GM11168 (cell line): ENCODE results near the gene SKI.

Experiments used
- in situ Hi-C: fragments of 300-500 bp; cut with MboI; formaldehyde crosslinking; loops from one replicate; pipeline ENCODE4 v1.12.0; 2022; ENCODE audit warnings: low sequenced_read_pairs; ENCODE audit not compliant: unreplicated experiment

The SKI gene

GRCh38 chr1:2224170-2224584 is 3.9 kb upstream of the SKI start:
- in situ Hi-C loops: loop anchor here (25.0 kb wide), 1 partner anchor 88 kb away; no protein-coding TSS in a partner anchor

DNA sequence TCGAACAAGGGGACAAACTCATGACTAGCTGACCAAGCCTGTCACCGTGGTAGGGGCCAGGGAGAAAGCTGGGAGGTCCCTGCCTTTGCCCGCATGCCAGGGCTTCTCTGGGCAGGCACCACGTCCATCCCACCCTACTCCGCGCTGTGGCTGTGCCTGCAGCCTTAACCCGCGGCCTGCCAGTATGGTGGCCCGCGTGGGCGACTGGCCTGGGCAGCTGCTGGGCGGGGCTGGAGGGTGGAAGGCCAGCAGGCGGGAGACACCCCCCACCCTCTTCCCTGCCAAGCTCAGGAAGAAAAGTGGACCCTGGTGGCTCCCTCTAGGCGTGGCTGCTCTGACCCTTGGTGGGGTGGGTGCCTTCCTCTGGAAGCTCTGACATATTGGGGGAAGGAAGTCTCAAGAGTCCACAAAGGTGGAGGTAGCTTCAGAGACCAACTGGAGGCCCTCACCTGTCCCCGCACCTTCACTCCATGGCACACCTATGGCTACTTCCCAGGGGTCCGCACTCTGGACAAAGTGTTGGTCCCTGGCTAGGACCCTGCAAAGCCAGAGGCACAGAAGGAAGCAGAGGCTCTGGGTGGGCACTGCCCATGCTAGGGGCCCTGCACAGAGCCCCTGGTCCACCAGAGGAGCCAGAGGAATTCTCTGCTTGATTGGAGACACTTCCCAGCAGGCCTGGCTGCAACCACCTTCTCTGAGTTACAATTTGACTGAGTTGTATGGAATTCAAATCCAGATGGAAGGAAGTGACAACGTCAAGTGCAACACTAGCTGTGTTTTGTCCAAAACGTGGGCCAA is 3.3 kb upstream of the SKI start:
- in situ Hi-C loops: loop anchor here (25.0 kb wide), 1 partner anchor 87 kb away; no protein-coding TSS in a partner anchor

GRCh38 chr1:2226525-2227345 is 1.4 kb upstream of the SKI start:
- in situ Hi-C loops: no loop called here

DNA sequence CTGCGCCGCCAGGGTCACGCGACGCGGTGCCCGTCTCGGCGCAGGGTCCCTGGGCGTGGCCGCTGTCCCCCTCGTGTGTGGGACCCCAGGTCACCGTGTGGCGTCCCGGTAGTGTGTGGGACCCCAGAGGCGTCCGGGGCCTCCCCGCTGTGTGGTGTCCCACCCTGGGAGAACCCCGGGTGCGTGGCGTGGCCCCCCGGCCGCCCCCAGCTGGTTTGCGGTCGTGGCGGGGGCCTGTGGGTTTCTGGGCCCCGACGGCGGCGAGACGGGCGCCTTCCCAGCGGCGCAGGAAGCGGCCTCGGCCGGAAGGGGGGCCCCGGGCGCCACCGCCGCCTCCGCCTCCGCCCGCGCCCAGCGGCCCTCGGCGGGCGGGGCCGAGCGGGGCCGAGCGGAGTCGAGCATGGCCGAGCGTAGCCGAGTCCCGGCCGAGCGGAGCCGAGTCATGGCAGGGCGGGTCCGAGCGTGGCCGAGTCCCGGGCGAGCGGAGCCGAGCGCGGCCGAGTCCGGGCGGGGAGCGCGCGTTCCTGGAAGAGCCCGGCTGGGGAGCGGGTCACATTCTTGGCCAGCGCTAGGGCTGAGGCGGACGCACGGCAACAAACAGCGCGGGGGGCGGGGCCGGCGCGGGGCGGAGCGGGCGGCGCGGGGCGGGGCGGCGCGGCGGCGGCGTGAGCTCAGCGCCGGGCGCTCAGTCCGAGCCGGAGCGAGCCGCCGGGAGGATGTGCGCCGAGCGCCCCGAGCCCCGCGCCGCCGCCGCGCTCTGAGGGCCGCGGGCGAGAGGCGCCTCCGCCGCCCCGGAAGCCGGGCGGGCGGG is 568 bp upstream of the SKI start:
- in situ Hi-C loops: no loop called here

- in situ Hi-C loops: no loop called here
Observed at GRCh38 chr1:2228694-2229036, 546 bp downstream of the SKI start.

DNA sequence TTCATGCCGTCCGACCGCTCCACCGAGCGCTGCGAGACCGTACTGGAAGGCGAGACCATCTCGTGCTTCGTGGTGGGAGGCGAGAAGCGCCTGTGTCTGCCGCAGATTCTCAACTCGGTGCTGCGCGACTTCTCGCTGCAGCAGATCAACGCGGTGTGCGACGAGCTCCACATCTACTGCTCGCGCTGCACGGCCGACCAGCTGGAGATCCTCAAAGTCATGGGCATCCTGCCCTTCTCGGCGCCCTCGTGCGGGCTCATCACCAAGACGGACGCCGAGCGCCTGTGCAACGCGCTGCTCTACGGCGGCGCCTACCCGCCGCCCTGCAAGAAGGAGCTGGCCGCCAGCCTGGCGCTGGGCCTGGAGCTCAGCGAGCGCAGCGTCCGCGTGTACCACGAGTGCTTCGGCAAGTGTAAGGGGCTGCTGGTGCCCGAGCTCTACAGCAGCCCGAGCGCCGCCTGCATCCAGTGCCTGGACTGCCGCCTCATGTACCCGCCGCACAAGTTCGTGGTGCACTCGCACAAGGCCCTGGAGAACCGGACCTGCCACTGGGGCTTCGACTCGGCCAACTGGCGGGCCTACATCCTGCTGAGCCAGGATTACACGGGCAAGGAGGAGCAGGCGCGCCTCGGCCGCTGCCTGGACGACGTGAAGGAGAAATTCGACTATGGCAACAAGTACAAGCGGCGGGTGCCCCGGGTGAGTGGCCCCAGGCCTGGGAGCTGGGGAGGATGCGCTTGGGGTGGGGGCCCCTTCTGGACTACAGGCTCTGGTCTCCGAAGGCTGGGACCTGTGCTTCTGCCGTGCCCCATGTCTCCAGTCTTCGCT is 1.1 kb downstream of the SKI start:
- in situ Hi-C loops: no loop called here

DNA sequence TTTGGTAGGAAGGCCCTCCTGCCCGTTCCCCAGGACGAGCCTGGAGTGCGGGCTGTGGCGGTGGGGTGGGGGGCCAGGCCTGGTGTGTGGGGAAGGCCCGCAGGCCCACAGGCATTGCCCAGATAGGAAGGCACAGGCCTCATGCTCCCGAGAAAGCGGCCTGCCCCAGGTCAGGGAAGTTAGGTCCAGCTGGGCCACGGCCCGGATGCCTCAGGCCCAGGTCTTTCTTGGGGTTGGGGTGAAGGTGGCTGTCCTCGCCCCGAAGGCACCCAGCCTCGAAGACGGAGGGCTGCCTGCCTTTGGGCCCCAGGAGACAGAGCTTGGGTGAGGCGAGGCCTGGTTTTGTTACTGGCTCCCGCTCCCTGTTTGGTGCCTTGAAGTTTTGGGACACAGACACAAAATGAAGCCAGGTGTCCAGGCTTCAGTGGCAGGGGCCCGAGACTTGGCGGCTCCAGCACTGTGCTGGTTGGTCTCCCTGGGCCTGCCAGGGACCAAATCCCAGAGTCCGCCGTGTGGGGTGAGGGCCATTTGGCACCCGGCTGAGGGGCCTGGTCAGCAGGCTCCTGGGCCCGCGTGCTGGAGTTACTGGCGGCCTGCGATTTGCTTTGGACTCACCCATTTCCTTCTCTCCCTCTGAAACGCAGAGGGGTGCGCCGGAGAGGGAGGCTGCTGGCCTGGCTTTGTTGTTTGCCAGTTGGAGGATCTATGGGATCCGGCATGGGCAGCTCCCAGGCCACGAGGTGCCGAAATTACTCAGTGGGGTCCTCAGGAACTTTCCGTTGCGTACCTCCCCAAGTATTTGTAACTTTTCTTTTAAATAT is 2.0 kb downstream of the SKI start:
- in situ Hi-C loops: no loop called here

- in situ Hi-C loops: no loop called here
Observed at GRCh38 chr1:2230781-2231531, 2.8 kb downstream of the SKI start.

GRCh38 chr1:2231532-2232254 is 3.6 kb downstream of the SKI start:
- in situ Hi-C loops: no loop called here

DNA sequence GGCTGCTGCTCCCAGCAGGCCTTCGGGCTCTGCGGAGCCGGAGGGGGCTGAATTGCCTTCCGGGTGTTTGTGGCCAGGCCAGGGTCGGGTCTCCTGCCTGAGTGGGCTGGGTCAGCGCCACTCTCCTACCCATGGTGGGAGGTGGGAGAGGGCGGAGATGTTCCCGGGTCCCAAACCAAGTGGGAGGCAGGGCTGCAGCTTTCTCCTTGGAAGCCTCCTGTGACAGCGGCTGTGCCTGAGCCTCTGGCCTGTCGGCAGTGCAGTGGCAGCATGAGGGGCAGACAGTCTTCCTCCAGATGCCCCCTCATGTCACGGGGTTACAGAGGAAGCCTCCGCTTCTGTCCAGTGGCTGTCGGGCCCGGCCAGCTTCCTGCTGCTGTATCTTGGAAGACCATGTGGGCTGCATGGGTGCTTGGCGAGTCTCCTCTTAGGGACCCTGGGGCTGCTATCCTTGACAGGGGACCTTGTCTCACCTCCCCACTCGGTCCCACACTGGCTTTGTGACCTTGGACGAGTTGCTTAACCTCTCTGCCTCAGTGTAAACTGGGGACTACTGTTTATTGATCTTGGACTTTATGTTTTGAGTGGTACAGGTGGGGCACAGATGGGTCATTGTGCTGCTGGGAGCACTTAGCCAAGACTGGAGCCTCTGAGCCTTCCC is 4.3 kb downstream of the SKI start:
- in situ Hi-C loops: no loop called here

- in situ Hi-C loops: no loop called here
Observed at GRCh38 chr1:2232916-2233438, 4.9 kb downstream of the SKI start.

DNA sequence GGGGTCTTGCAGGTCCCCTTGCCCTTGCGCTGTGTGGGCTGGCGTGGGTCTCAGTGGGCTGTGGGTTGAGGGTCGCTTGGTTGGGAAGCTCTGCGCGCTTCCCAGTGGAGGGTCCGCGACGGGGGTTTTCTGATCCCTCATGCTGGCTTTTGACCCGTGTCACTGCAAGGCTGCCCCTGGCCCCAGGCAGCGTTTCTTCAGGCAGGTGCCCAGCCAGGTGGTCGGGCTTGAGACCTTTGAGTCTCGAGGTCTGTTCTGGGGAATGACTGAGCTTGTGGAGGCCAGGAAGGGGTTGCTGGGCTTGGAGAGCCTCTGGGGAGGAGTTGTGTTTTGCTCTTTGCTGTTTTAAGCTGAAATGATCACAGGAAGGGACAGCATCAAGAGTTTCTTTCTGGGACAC is 5.3 kb downstream of the SKI start:
- in situ Hi-C loops: no loop called here

DNA sequence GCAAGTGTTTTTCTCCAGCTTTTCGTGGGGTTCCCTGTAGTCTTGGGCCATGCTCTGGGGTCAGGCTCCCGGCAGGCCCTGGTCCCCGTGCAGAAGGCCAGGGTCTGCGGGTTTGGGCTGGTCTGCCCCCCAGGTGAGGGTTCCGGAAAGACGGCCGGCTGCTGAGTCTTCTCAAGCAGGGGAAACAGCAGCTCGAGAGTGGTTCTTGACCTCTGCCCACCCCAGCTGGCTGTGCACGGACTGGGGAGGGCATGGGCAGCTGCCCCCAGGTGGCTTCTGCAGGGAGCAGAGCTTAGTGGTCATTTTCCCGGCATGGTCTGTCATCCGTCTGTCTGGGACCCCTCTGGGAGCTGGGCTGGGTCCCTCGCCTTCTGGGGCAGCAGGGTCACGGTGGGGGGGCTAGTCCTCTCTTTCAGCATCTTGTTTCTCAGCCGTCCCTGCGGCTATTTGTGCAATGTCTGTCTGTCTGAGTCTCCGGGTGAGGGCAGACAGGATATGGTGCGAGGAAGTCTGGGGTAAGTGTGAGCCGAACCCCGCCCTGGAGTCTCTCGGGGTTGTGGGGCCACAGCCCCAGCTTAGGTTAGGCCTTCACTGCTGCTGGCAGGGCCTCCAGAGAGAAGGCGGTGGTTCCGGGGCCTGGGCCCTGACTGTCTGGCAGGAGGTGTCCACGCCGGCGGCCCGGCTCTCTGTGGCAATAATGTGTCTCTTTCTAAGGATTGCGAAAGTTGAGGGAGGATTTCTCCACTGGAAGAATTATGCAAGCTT is 6.1 kb downstream of the SKI start:
- in situ Hi-C loops: no loop called here

DNA sequence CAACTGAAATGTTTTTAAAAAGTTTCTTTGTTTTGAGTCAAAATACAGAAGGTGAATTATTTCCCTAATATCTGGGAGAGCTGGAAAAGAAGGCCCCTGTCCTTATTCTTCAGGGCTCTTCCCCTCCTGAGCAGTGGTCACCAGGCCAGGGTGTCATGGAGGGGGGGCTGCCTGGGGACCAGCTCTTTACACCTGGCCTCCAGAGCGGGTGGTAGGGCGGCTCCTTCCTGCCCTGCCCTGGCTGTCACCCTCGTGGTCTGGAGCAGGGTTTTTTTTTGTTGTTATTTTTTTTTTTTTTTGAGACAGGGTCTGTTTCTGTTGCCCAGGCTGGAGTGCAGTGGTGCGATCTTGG is 6.6 kb downstream of the SKI start:
- in situ Hi-C loops: no loop called here

DNA sequence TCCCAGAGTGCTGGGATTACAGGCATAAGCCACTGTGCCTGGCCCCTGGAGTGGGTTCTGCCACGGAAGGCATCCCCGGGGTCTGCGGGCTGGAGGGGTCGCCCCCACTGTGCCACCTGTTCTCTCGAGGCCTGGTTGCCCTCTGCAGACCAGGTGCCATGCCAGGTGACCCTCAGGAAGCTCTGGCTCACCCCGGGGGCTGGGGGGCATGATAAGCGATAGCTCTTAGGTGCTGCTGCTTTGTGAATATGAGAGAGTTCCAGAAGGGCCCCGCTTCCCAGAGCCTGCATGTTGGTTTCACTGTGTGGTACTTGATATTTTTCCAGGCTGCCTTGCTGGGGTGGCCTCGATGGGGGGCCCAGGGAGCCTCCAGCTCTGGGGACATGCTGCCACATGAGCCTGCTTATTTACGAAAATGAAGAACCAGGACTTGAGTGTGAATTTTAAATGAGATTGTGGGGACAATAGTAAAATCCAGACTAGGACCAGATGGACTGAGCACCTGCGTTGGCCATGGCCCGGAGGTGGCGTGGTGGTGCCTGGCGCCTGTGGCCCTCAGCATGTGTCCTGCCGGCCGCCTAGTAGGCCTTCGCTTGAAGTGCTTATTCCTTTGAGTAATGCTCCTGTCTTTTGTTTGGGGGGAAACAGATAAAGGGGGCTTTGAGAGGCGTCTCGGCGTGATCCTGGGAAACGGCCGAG is 7.3 kb downstream of the SKI start:
- in situ Hi-C loops: no loop called here
